Inflammatory macrophage treated with lipopolysaccharide for 1 hour (primary cell): Measurements from ENCODE around the gene CTNNA3.

Experiments
- DNase-seq, 2 donors: peaks; one replicate each; pipeline ENCODE4 v3.0.0-alpha.2; 2020 to 2022

The CTNNA3 gene

DNA sequence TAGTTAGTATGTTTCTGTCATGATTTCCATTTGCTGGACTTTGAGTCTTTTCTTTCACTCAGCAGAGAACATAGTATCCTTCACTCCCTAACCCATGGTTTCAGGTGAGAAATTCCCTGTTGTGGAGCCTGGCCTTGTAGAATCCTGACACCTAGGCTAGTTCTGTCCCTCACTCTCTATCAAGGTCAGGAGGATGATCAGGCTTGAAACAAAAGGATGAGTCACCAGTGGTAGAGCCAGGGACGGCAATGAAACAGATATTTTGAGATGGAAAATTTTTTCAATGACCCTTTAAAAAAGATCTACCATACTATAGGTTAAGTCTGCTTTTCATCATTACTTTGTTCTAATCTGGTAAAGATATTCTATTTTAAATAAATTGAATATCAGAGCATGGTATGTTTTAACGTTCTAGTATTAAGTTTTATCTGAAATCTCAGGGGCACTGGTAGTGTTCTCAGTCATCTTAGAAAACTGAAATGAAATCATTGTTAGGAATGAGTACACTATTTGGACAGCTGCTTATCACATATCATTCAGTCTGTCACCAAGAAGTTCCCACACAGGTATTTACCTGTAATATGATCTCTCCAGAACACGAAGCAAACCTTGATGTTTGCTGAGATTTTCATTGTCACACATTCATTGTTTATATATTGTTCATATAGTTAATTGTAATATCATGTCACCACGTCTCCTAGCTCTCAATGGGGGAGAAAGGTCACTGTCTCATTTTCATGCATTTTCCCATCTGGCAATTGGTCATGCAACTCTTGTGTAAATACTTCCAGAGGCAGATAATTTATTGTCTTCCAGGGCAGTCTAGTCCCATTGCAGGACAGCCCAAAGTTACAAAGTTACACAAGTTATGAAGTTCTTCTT lies 1070.0 kb downstream of the CTNNA3 start:
- DNase-seq, result no peak

DNA sequence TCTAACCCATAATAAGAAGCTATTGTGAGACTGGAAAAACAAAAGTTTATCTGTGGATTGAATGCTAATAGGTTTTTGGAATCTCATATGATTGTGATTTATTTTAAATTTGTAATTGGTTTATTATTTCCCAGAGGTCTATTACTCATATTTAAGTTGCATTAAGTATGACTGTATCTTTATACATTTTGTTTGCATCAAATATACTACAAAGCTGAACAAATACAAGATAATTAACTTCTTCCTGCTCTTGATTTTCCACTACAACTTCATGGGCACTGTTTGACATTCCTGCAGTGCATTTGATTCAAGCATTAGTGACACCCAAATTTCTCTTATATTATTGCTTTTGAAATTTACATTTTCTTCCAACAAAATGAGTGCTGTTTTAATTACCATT lies 1073.9 kb downstream of the CTNNA3 start:
- no peak for DNase-seq

- no peak for DNase-seq
Observed at GRCh38 chr10:66604195-66604594, 1091.8 kb downstream of the CTNNA3 start.

- no peak for DNase-seq
Observed at GRCh38 chr10:66591865-66592264, 1104.1 kb downstream of the CTNNA3 start.

DNA sequence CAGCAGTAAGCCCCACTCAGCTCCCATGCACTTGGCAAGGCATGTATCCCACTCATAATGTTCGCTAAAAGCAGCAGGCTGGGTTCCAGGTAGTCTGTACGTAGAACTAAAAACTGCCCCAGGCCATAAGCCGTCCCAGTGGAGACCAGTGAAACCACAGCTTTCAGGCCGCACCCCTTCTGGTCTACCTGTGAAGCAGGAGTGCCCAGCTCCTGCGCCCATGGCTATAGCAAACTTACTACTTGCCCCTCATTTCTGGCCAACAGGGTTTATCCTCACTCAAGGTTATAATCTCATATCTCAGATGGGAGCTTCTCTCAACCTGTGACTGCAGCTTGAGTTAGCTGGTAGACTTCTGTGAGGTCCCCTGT lies 1108.3 kb downstream of the CTNNA3 start:
- no peak for DNase-seq

- no peak for DNase-seq
Observed at GRCh38 chr10:66586897-66587679, 1108.9 kb downstream of the CTNNA3 start.

DNA sequence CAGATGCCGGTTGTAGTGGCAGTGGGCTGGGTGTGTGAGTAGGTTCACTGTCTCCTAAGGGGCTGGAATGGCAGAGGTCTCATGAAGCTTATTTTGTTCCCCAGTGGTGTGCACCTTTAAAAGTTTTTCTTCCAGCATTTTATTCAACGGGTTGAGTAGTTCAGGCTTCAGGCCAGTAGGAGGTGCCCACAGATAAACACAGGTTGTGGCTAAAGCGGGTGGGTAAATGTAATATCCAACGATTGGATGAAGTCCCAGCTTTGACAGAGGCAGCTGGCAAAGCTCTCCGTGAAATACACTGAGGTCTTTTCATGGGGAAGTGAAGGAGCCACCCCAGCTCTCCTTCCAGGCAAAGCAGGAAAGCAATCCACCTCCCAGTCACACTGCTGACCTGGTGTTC lies 1109.9 kb downstream of the CTNNA3 start:
- DNase-seq, result no peak

DNA sequence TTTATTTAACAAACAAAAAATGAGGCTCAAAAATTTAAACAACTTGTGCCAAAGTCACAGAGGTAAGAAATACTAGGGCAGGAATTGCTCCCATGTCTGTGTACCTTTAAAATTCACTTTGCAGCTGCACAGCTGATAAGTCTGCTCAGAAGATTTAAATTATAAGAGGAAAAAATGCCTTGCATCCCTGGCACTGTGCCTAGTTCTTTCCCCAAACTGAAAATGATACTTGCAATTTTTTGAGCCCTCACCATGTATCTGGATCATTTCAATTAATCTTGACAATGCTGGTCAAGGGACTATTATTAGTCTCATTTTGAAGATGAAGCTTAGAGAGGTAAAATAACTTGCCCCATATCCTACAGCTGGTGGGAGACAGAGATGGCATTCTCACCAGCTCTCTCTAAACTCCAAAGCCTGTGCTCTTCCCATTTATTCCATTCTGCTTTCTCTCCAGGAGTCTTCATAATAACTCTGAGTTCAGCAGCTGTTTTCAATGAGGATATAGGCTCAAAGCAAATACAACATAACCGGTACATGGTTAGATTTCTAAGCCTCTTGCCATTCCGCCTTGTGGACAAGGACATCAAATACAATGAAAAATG lies 1120.6 kb downstream of the CTNNA3 start:
- DNase-seq, result no peak

- no peak for DNase-seq
Observed at GRCh38 chr10:66572700-66573099, 1123.3 kb downstream of the CTNNA3 start.

DNA sequence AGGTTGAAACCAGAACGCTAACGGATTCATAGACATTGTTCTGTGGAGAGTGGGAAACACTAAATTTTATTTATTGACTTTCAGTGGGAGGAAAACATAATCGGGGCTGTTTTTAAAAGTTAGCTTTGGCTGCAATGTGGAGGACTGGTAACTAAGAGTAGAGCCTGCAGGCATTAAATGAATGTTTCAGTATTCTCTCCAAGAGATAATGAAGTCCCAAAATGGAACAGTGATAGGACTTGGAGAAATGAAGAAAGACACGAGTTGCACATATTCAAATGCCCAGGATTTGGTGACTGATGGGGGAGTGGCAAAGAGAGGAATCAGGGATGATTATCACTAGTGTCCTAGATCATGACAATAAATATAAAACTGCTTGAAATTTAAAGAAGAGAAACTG lies 1130.0 kb downstream of the CTNNA3 start:
- DNase-seq, result no peak

DNA sequence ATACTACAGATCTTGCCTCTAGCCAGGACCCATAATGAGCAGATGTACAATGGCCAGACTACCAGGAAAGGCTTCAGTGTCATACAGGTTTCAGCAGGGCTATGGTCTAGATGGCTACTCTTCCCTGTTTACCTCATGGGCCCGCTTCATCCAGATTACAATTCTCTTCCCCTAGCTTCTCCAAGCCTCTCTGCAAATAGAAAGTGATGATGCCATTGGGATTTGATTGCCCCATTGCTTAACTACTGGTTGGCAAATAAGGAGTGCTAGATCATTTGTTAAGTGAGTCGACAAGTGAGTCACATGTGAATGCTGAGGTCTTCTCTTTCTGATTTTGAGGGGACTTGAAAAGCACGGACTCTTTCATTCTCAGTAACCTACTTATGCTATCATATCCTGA lies 1131.7 kb downstream of the CTNNA3 start:
- no peak for DNase-seq

DNA sequence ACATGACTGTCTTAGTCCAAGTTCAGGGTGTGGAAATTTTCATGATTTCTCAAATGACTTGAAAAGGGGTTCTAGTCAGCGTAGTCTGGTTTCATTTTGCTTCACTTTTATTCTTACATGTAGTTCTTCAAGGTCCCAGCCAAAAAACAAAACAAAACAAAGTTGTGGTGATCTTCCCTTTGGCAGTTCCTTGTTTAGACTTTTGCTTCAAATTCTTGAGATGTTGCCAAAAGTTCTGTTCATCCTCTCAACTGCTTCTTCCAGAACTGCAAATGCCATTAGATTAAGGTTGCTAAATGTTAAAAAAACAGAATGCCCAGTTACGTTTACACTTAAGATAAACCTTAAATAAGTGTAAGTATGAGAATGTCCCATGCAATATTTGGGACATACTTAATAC lies 1140.9 kb downstream of the CTNNA3 start:
- no peak for DNase-seq

GRCh38 chr10:66552331-66552730 lies 1143.7 kb downstream of the CTNNA3 start:
- DNase-seq, result no peak

GRCh38 chr10:66550351-66550750 lies 1145.6 kb downstream of the CTNNA3 start:
- DNase-seq, result no peak

DNA sequence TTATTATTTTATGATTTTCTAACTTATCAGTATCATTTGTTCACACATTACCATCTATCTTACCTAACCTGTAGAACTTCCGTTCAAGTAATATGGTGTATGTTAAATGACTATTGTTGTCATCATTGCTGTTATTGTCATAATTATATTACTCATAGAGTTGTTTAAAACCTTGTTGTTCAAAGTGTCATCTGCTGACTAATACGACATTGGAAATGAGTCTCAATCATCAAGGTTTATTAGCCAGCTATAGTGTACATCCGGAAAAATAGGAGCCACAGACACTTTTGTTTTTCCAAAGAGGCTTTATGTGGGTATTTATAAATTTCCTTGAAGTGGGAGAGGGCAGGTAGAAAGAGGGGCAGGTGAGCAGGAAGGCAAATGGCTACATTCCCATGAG lies 1157.1 kb downstream of the CTNNA3 start:
- DNase-seq, result no peak

- DNase-seq, result no peak
Observed at GRCh38 chr10:66538371-66538770, 1157.6 kb downstream of the CTNNA3 start.

DNA sequence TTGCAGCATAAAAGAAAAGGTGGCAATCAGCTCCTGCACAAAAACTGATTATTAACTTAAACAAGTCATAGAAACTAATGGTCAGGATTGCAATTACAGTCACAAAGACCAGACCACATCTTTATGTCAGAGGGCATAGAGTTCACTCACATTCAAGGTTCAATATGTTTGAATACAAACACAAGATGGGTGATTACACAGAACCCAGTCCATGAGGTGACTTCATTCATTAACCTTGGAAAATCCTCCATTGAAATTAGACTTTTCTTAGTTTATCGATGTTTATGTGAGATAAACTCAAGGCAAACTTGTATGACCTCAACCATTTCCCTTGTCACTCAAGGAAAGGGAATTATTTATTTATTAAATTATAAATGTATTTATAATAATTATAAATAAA lies 1158.8 kb downstream of the CTNNA3 start:
- no peak for DNase-seq

DNA sequence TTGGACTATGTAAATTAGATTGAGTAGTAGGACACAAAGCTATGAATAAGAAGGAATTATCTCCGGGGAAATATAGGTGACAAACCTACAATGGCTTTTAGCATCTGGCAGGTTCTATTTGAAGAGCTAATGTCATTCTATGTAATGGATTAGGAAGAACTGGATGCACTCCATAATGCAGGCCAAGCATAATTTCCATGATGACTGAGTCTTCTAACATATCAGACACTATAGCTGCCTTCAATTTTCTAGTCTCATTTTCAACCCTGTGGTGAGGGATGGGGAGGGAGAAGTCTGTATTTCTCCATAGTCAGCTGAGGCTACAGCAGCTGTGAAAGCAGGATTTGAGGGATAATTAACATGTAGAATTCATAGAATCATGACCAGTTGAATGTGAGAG lies 1160.6 kb downstream of the CTNNA3 start:
- no peak for DNase-seq

- DNase-seq, result no peak
Observed at GRCh38 chr10:66534866-66535265, 1161.1 kb downstream of the CTNNA3 start.

GRCh38 chr10:66521506-66521905 lies 1174.5 kb downstream of the CTNNA3 start:
- DNase-seq, result no peak

GRCh38 chr10:66519616-66520015 lies 1176.4 kb downstream of the CTNNA3 start:
- no peak for DNase-seq

DNA sequence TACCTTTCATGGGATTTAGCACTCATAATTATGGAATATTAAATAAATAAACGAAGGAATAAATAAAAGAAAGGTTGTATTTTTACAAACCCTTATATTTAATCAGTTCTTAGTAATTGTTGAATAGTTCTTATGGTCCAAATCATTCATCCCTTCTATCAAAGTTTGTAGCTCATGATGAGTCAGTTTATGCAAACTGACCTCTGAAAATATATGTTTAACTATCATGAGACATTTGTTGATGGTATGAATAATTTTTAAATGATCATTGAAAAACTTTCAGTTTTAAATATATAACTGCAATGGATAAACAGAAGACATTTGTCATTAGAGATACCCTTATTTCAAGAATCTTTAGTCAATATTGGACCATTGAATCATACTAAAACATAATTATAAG lies 1181.3 kb downstream of the CTNNA3 start:
- DNase-seq, result no peak

GRCh38 chr10:66513504-66513903 lies 1182.5 kb downstream of the CTNNA3 start:
- no peak for DNase-seq
